ENCODE measurements around the gene MYL2.

The MYL2 gene

DNA sequence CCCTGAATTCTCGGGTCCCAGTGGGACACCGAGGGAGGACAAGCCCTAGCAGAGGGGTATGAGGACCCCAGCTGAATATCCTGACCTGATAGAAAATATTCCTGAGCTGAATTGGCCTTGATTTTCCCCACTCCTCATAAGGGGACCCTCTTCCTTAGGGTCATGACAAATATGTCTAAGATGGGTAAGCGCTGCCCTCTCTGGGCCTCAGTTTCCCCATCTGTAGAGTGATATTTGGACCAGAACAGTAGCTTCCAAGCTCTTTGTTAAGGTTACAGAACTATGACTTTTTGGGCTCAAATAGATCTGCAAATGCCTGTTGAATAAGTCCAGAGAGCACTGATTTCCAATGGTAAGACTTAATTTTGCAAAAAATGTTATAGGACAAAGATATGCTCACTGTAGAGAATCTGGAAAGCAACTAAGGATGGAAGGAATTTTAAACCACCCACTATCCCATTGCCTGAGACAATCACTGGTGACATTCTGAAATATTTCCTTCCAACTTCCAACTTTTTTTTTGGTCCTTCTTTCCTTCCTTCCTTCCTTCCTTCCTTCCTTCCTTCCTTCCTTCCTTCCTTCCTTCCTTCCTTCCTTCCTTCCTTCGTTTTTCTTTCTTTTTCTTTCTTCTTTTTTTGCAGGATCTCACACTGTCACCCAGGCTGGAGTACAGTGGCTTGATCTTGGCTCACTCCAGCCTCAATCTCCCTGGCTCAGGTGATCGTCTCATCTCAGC is 32.0 kb downstream of the MYL2 start:
- Mint-ChIP-seq H3K4me1 (ENCODE audit: low read depth) (peaks cover 6% of the 10 kb centered on the region), H3K36me3 (no peaks in the 10 kb centered on the region), H3K27ac (no peak overlapping the region), H3K9me3 (ENCODE audit: low read depth) (no peaks in the 10 kb centered on the region), H3K4me3 (peak overlapping the region; percentile 89), H3K27me3 (no peaks in the 10 kb centered on the region)

DNA sequence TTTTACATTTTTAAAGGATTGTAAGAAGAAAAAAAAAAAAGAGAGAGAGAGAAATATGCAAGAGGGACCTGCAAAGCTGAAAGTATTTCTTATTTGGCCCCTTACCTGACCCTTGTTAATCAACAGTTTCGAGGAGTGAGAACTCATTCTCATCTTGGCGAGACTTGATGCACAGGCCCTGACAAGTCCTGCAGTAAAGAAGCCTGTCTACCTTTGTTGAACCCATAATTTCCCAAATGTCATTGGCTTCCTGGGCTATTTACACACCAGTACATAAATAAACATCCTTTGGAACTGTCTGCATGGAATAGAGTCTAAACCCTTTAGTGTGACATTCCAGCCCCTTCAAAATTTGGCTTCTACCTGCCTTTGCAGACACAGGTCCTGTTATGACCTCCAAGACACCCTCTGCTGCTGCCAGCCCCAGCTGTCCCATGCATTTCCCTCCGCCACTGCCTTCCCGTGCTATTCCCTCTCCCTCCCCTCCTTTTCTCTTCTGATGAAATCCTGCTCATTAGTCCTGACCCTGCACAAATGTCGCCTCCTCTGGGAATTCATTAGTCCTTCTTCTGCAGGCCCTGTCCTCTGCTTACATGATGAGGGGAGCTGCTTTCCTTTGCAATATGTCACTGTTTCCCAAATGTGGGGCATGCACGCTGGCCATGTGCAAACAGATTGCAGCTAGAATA is 35.1 kb downstream of the MYL2 start:
- no peak overlapping the region for H3K27ac Mint-ChIP-seq
- H3K27me3 Mint-ChIP-seq = no peaks in the 10 kb centered on the region
- H3K4me3 Mint-ChIP-seq = no peak overlapping the region
- H3K36me3 Mint-ChIP-seq = no peaks in the 10 kb centered on the region
- H3K9me3 Mint-ChIP-seq (ENCODE audit: low read depth) = no peaks in the 10 kb centered on the region
- H3K4me1 Mint-ChIP-seq (ENCODE audit: low read depth) = peaks cover 6% of the 10 kb centered on the region

DNA sequence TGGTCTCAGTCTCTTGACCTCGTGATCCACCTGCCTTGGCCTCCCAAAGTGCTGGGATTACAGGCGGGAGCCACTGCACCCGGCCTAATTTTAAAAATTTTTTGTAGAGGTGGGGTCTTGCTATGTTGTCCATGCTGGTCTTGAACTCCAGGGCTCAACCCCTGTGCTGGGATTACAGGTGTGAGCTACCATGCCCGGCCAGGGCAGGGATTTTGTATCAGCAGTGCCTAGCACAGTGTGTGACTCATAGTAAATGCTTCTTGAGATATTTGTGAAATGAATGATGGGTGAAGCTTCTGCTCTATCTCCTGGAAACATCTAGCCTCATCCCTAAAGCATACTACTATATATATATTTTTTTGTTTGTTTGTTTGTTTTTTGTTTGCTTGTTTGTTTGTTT is 37.1 kb downstream of the MYL2 start:
- H3K9me3 Mint-ChIP-seq (ENCODE audit: low read depth) = no peaks in the 10 kb centered on the region
- no peak overlapping the region for H3K27ac Mint-ChIP-seq
- no peak overlapping the region for H3K4me3 Mint-ChIP-seq
- H3K27me3 Mint-ChIP-seq = peaks cover 3% of the 10 kb centered on the region
- H3K4me1 Mint-ChIP-seq (ENCODE audit: low read depth) = peaks cover 6% of the 10 kb centered on the region
- H3K36me3 Mint-ChIP-seq = no peaks in the 10 kb centered on the region

GRCh38 chr12:110880651-110881050 is 39.7 kb downstream of the MYL2 start:
- no peak overlapping the region for H3K27ac Mint-ChIP-seq
- no peaks in the 10 kb centered on the region for H3K4me1 Mint-ChIP-seq (ENCODE audit: low read depth)
- H3K9me3 Mint-ChIP-seq (ENCODE audit: low read depth) = no peaks in the 10 kb centered on the region
- peaks cover 3% of the 10 kb centered on the region for H3K27me3 Mint-ChIP-seq
- H3K4me3 Mint-ChIP-seq = no peak overlapping the region
- no peaks in the 10 kb centered on the region for H3K36me3 Mint-ChIP-seq

DNA sequence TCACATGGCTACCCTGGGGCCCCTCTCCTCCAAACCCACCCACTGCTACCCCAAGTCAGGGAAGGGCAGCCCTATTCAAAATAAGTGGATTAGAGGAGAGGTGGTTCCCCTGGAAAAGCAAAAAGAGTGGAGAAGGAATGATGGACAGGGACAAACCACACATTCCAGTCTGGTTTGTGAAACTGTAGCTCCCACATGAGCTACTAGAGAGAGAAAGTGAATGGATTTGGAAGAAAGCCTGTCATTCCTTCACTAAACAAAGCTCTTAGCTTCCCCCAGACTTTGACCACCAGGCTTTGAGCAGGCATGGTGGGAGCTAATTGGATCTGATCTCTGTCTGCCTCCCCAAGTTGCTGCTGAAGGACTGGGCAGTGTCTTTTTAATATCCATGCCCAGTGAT is 45.6 kb downstream of the MYL2 start:
- H3K4me3 Mint-ChIP-seq = no peak overlapping the region
- H3K36me3 Mint-ChIP-seq = no peaks in the 10 kb centered on the region
- H3K4me1 Mint-ChIP-seq (ENCODE audit: low read depth) = no peaks in the 10 kb centered on the region
- no peak overlapping the region for H3K27ac Mint-ChIP-seq
- H3K9me3 Mint-ChIP-seq (ENCODE audit: low read depth) = no peaks in the 10 kb centered on the region
- peaks cover 3% of the 10 kb centered on the region for H3K27me3 Mint-ChIP-seq

DNA sequence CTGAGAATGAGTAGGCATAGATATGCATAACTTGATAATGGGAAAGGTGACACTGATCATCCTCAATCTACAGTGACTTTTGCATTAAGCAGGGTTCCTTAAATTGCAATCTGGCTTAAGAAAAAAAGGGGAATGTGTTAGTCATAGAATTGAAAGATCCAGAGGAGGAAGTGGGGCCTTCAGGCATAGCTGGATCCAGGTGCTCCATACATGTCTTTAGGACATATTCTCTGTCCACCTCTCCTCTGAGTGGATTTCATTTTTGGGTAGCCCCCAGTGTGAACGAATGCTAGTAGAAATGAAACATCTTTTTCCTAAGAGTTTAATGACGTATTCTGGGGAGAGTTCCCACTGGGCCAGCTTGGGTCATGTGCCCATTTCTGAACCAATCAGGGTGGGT is 46.0 kb downstream of the MYL2 start:
- no peak overlapping the region for H3K4me3 Mint-ChIP-seq
- H3K27ac Mint-ChIP-seq = no peak overlapping the region
- H3K9me3 Mint-ChIP-seq (ENCODE audit: low read depth) = no peaks in the 10 kb centered on the region
- no peaks in the 10 kb centered on the region for H3K4me1 Mint-ChIP-seq (ENCODE audit: low read depth)
- H3K27me3 Mint-ChIP-seq = peaks cover 3% of the 10 kb centered on the region
- H3K36me3 Mint-ChIP-seq = no peaks in the 10 kb centered on the region

DNA sequence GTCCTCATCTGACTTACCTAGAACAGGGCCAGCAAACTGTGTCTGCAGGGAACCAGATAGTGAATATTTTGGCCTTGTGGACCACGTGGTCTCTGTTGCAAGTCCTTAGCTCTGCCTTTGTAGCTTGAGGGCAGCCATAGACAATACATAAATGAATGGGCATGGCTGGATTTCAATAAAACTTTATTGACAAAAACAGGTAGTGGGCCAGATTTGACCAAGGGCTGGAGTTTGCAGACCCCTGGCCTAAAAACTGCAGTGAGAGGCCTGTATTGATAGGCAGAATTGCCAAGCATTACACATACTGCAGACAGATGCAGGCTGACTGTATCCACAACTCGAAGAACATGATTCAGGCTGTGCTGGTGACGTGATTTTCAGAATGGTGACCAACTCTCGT is 48.3 kb downstream of the MYL2 start:
- no peaks in the 10 kb centered on the region for H3K9me3 Mint-ChIP-seq (ENCODE audit: low read depth)
- no peaks in the 10 kb centered on the region for H3K27me3 Mint-ChIP-seq
- no peaks in the 10 kb centered on the region for H3K4me1 Mint-ChIP-seq (ENCODE audit: low read depth)
- H3K27ac Mint-ChIP-seq = no peak overlapping the region
- H3K36me3 Mint-ChIP-seq = no peaks in the 10 kb centered on the region
- H3K4me3 Mint-ChIP-seq = no peak overlapping the region

- no peaks in the 10 kb centered on the region for H3K9me3 Mint-ChIP-seq (ENCODE audit: low read depth)
- H3K4me3 Mint-ChIP-seq = no peak overlapping the region
- no peak overlapping the region for H3K27ac Mint-ChIP-seq
- H3K36me3 Mint-ChIP-seq = no peaks in the 10 kb centered on the region
- no peaks in the 10 kb centered on the region for H3K4me1 Mint-ChIP-seq (ENCODE audit: low read depth)
- H3K27me3 Mint-ChIP-seq = no peaks in the 10 kb centered on the region
These were observed 50.6 kb downstream of the MYL2 start for GRCh38 chr12:110869803-110870202.

DNA sequence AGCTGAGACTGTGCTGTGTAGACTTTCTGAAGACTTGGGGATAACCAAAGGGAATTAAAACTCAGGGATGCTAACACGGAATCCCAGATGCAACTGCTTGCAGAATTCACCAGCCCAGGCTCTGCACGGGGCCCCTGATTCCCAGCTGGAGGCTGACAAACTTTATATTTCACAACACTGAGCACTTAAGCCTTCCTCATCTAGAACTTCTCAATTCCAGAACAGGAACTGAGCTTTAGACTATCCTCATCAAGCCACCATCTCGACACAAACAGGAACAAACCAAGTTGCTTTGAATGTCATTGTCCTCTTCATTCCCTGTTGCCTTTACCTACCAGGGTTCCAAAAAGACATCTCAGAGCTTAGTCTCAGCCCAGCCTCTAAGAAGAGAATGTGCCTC is 51.4 kb downstream of the MYL2 start:
- Mint-ChIP-seq H3K27ac (no peak overlapping the region), H3K9me3 (ENCODE audit: low read depth) (no peaks in the 10 kb centered on the region), H3K27me3 (no peaks in the 10 kb centered on the region), H3K36me3 (no peaks in the 10 kb centered on the region), H3K4me1 (ENCODE audit: low read depth) (no peaks in the 10 kb centered on the region), H3K4me3 (no peak overlapping the region)

GRCh38 chr12:110865521-110865920 is 54.9 kb downstream of the MYL2 start:
- Mint-ChIP-seq H3K4me1 (ENCODE audit: low read depth) (peaks cover 5% of the 10 kb centered on the region), H3K27ac (no peak overlapping the region), H3K36me3 (no peaks in the 10 kb centered on the region), H3K9me3 (ENCODE audit: low read depth) (no peaks in the 10 kb centered on the region), H3K27me3 (no peaks in the 10 kb centered on the region), H3K4me3 (no peak overlapping the region)

GRCh38 chr12:110863161-110863560 is 57.2 kb downstream of the MYL2 start:
- no peaks in the 10 kb centered on the region for H3K9me3 Mint-ChIP-seq (ENCODE audit: low read depth)
- H3K27me3 Mint-ChIP-seq = no peaks in the 10 kb centered on the region
- no peak overlapping the region for H3K4me3 Mint-ChIP-seq
- no peaks in the 10 kb centered on the region for H3K36me3 Mint-ChIP-seq
- H3K4me1 Mint-ChIP-seq (ENCODE audit: low read depth) = peaks cover 5% of the 10 kb centered on the region
- no peak overlapping the region for H3K27ac Mint-ChIP-seq

- Mint-ChIP-seq H3K9me3 (ENCODE audit: low read depth) (no peaks in the 10 kb centered on the region), H3K4me3 (no peak overlapping the region), H3K27ac (no peak overlapping the region), H3K36me3 (no peaks in the 10 kb centered on the region), H3K4me1 (ENCODE audit: low read depth) (peaks cover 5% of the 10 kb centered on the region), H3K27me3 (no peaks in the 10 kb centered on the region)
These were observed 58.0 kb downstream of the MYL2 start for GRCh38 chr12:110862329-110862728.

- Mint-ChIP-seq H3K27me3 (no peaks in the 10 kb centered on the region), H3K27ac (no peak overlapping the region), H3K36me3 (no peaks in the 10 kb centered on the region), H3K4me1 (ENCODE audit: low read depth) (peaks cover 5% of the 10 kb centered on the region), H3K4me3 (no peak overlapping the region), H3K9me3 (ENCODE audit: low read depth) (no peaks in the 10 kb centered on the region)
These were observed 58.6 kb downstream of the MYL2 start for GRCh38 chr12:110861729-110862128.

All from activated naive CD8-positive, alpha-beta T cell (primary cell).